Suprapubic skin (tissue), 4 donors: ENCODE results near the gene ASIC4. TPM values are rescaled to one million over a fixed set of nuclear protein-coding genes. Genes with fewer than 3 reads are reported as not detected.

ENCODE experiments used
- DNase-seq, 2 donors: peaks; one replicate each; pipeline ENCODE4 v3.0.0-alpha.2; 2019; ENCODE audit warnings: low spot score in 2 of 2
- H3K27ac ChIP-seq: fragments of 200-600 bp; sonication (generic); one replicate; pipeline ENCODE4 v1.5.1; 2019
- H3K27me3 ChIP-seq: fragments of 200-600 bp; sonication (generic); one replicate; pipeline ENCODE4 v1.5.1; 2019
- H3K36me3 ChIP-seq: fragments of 200-600 bp; sonication (generic); one replicate; pipeline ENCODE4 v1.5.1; 2019
- H3K4me1 ChIP-seq: fragments of 200-600 bp; sonication (generic); one replicate; pipeline ENCODE4 v1.5.1; 2019
- H3K4me3 ChIP-seq: fragments of 200-600 bp; sonication (generic); one replicate; pipeline ENCODE4 v1.5.1; 2019; ENCODE audit warnings: mild to moderate bottlenecking
- H3K9me3 ChIP-seq: fragments of 200-600 bp; sonication (generic); one replicate; pipeline ENCODE4 v1.5.1; 2019
- EP300 ChIP-seq: sonication (generic); formaldehyde crosslinking; IDR thresholded peaks from one replicate; pipeline ENCODE4 v1.6.1; 2017; ENCODE audit warnings: antibody characterized with exemption
- POLR2A ChIP-seq, 2 donors: fragments of 450-650 bp; IDR thresholded peaks; one replicate each; pipeline ENCODE4 v1.6.1; 2017; ENCODE audit warnings: antibody characterized with exemption in 2 of 2, mild to moderate bottlenecking in 2 of 2, moderate library complexity in 2 of 2
- POLR2AphosphoS5 ChIP-seq, 3 donors: sonication (generic); formaldehyde crosslinking; IDR thresholded peaks; one replicate each; pipeline ENCODE4 v1.6.1; 2017; ENCODE audit warnings: antibody characterized with exemption in 3 of 3
- WGBS: methylation state at CpG from one replicate; pipeline ENCODE4 v1.1.5; 2018; 5-methylcytosine and 5-hydroxymethylcytosine counted together
- total RNA-seq, 4 donors: library from RNA; depleted of rRNA; stranded (reverse); fragments of >200 nt; gene quantifications; one replicate each; pipeline ENCODE4 v1.1.0, GENCODE V29; 2016
- TF ChIP-seq, protein P1 (sequence below), 2 donors: fragments of 200-600 bp in 1 of 2; fragments of 450-650 bp in 1 of 2; sonication (generic) in 1 of 2; IDR thresholded peaks; one replicate each; pipeline ENCODE4 v1.5.1; 2016 to 2019; ENCODE audit warnings: antibody characterized with exemption in 2 of 2, mild to moderate bottlenecking in 1 of 2, moderate library complexity in 1 of 2

ASIC4 gene
- total RNA-seq, 4 donors from 2014 or later, result not detected

DNA sequence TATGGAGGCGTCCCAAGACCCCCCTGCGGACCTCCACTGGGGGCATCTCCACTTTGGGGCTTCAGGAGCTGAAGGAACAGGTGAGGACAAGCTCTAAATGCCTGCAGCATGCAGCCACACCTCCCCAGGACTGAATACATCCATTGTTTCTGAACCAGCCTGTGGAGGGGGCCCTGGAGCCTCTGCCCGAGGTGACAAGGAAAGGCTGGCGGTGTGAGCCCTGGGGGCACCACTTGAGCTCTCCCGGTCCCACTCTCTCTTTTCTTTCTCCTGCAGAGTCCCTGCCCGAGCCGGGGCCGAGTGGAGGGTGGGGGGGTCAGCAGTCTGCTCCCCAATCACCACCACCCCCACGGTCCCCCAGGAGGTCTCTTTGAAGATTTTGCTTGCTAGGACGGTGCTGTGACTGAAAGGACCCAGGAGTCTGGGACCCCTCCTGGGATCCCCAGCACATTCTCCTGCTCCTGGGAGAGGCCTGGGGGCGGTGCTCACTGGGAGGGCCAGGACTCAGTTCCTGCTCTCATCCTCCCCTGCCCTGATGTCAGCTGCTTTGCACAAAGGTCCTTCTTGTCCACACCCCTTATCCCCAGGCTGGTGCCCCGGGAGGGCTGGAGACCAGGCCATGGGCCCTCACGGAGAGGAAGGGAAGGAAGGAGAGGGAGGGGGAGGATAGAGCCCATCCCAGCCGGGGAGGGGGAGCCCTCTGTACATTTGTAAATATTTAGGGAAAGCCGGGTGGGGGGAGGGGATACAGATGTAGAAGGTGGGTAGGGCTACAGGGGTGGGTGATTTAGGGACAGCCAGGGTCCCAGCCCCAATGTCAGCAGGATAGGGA is 23.6 kb downstream of the ASIC4 start:
- WGBS, result 50% methylated on average over 11 of the region's 15 CpGs
- Histone ChIP-seq H3K9me3 (no peaks in the 10 kb centered on the region), H3K36me3 (peaks cover 24% of the 10 kb centered on the region), H3K4me3 (no peak overlapping the region), H3K27ac (no peak overlapping the region), H3K27me3 (no peaks in the 10 kb centered on the region), H3K4me1 (peaks cover 25% of the 10 kb centered on the region)
- TF ChIP-seq POLR2AphosphoS5 (IDR thresholded peaks at IDR 0.05) (no peak), POLR2A (IDR thresholded peaks at IDR 0.05) (no peak), EP300 (no peak)
- TF ChIP-seq, protein P1, sequence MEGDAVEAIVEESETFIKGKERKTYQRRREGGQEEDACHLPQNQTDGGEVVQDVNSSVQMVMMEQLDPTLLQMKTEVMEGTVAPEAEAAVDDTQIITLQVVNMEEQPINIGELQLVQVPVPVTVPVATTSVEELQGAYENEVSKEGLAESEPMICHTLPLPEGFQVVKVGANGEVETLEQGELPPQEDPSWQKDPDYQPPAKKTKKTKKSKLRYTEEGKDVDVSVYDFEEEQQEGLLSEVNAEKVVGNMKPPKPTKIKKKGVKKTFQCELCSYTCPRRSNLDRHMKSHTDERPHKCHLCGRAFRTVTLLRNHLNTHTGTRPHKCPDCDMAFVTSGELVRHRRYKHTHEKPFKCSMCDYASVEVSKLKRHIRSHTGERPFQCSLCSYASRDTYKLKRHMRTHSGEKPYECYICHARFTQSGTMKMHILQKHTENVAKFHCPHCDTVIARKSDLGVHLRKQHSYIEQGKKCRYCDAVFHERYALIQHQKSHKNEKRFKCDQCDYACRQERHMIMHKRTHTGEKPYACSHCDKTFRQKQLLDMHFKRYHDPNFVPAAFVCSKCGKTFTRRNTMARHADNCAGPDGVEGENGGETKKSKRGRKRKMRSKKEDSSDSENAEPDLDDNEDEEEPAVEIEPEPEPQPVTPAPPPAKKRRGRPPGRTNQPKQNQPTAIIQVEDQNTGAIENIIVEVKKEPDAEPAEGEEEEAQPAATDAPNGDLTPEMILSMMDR (IDR thresholded peaks at IDR 0.05), result no peak
- DNase-seq, result no peak

DNA sequence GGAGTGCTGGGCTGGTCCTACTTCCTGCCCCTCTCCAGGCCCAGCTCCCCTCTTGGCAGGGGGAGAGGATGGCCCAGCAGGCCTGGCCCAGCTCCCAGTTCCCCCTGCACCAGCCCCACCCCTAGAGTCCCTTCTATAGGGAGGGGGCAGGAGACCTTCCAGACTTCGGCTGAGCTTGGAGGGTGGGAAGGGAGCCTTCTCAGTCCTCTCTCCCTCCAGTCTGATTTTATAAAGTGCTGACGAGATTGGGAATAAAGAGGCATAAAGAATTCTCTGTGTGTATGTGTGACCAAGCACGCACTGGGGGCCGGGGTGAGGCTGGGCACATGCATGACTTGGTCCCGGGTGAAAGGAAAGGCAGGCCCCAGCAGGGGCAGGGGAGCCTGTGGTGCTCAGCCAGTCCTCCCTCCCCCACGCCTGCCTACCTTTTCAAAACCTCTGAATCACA is 24.2 kb downstream of the ASIC4 start:
- H3K36me3 ChIP-seq, result peaks cover 24% of the 10 kb centered on the region
- H3K9me3 ChIP-seq, result no peaks in the 10 kb centered on the region
- WGBS, result 73% methylated on average over 5 of the region's 6 CpGs
- no peak overlapping the region for H3K4me3 ChIP-seq
- TF ChIP-seq EP300, result no peak
- no peak for TF ChIP-seq POLR2AphosphoS5 (IDR thresholded peaks at IDR 0.05)
- TF ChIP-seq, protein P1 (IDR thresholded peaks at IDR 0.05), result no peak
- TF ChIP-seq POLR2A (IDR thresholded peaks at IDR 0.05), result no peak
- H3K4me1 ChIP-seq, result peaks cover 27% of the 10 kb centered on the region
- H3K27me3 ChIP-seq, result no peaks in the 10 kb centered on the region
- no peak overlapping the region for H3K27ac ChIP-seq
- DNase-seq, result no peak

DNA sequence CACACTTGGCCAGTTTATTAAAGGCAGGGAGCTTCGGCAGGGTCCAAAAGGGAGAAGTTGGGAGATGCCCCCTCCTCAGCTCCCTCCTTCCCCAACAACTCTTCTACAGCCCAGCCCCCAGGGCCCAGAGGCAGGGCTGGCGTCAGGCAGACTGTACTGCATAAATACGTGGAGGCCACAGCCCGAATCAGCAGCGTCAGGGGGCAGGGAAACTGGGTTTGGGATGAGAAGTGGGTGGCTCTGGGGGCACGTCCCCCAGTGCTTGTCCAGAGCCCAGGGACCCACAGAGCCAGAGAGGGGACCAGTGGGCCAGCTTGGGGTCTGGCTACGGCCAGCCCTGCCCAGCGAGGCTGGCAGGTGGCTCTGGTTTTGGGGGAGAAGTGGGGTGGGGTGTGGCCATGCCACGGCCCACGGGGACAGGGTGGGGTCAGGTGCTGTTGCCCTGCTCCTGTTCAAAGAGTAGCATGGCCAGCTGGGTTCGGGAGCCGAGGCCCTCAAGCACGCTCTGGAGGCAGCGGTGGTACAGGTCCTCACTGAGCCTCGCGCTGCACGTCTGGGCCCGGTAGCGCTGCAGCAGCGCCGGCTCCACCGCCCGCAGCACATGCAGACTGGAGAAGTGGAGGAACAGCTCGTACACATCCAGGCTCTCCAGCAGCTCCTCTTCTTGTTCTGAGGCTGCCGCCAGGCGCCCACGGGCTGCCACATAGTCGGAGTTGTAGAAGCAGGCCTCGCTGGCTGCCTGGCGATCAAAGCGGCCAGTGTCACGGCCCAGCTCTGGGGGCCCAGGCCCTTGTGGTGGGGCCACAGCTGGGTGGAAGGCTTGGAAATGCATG is 24.9 kb downstream of the ASIC4 start:
- no peak overlapping the region for H3K27ac ChIP-seq
- 85% methylated on average over 15 of the region's 32 CpGs for WGBS
- H3K27me3 ChIP-seq, result no peaks in the 10 kb centered on the region
- peaks cover 24% of the 10 kb centered on the region for H3K36me3 ChIP-seq
- H3K4me1 ChIP-seq, result peaks cover 31% of the 10 kb centered on the region
- H3K9me3 ChIP-seq, result no peaks in the 10 kb centered on the region
- H3K4me3 ChIP-seq, result no peak overlapping the region
- TF ChIP-seq POLR2AphosphoS5 (IDR thresholded peaks at IDR 0.05) (no peak), EP300 (no peak), POLR2A (IDR thresholded peaks at IDR 0.05) (no peak)
- TF ChIP-seq, protein P1 (IDR thresholded peaks at IDR 0.05), result no peak
- DNase-seq, result no peak

DNA sequence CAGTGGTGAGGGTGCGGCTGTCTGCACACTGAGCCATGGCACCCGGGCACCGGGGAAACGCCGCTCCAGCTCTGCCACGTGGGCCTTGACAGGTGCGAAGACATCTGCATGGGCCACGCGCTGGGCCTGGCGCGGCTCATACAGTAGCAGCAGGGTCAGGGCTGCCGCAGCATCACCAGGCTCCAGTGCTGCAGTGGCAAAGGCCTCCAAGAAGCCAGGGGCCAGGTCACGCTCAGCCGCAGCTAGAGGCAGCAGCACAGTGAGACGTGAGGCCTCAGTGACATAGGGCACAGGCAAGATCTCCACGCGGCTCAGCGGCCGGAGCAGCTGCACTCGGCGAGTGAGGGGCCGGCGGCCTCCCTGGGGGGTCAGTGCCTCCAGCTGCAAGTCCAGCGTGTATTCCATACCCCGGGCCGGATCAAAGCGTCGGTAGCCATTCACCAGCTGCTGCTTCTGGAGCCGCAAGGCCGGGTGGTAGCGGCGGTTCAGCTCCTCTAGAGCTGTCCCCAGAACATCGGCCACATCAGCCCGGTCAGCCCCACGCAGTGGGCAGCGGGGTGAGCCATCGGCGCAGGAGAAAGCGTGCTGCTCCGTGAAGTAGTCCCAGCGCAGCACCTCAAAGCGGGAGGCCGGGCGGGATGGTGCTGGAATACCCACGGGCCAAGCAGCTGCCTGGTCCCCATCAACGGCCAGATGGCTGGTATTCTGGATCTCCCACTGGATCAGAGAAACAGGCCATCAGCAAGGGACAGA is 25.8 kb downstream of the ASIC4 start:
- Histone ChIP-seq H3K4me1 (peaks cover 35% of the 10 kb centered on the region), H3K9me3 (no peaks in the 10 kb centered on the region), H3K27ac (no peak overlapping the region), H3K36me3 (peaks cover 24% of the 10 kb centered on the region), H3K4me3 (no peak overlapping the region), H3K27me3 (no peaks in the 10 kb centered on the region)
- 94% methylated on average over 6 of the region's 46 CpGs for WGBS
- DNase-seq, result no peak
- TF ChIP-seq POLR2A (IDR thresholded peaks at IDR 0.05), result no peak
- TF ChIP-seq POLR2AphosphoS5 (IDR thresholded peaks at IDR 0.05), result no peak
- TF ChIP-seq, protein P1 (IDR thresholded peaks at IDR 0.05), result no peak
- TF ChIP-seq EP300, result no peak
